GM23338 (cell line): ENCODE results near the gene CERS1. TPM values are rescaled to one million over a fixed set of nuclear protein-coding genes. Genes with fewer than 3 reads are reported as not detected.
"Not testable (repeated sequence)": the region's sequence is repeated elsewhere in the genome, so short reads cannot be mapped to it uniquely, and the experiment has no call there.

Experiments used
- ATAC-seq: fragments of 200-7000 bp; cut with Tn5 transposase; 3 replicates; pipeline ENCODE4 v1.9.1; 2020
- DNase-seq: peaks from one replicate; pipeline ENCODE4 v3.0.0-alpha.2; 2015; ENCODE audit warnings: low spot score
- H2AFZ ChIP-seq: fragments of 200-600 bp; sonication (generic); 2 replicates; pipeline ENCODE4 v1.8.0; 2016; ENCODE audit warnings: antibody characterized with exemption, mild to moderate bottlenecking, moderate library complexity
- H3F3A ChIP-seq: fragments of 200-600 bp; sonication (generic); replicated peaks from 2 replicates; pipeline ENCODE4 v1.8.0; 2017; ENCODE audit warnings: antibody characterized with exemption, mixed run types, low read depth
- H3K27ac ChIP-seq: fragments of 200-600 bp; sonication (generic); 2 replicates; pipeline ENCODE4 v1.6.1; 2016; ENCODE audit warnings: low read depth
- H3K27me3 ChIP-seq: fragments of 200-600 bp; sonication (generic); 2 replicates; pipeline ENCODE4 v1.8.0; 2016; ENCODE audit warnings: mild to moderate bottlenecking, mixed run types, moderate library complexity; ENCODE audit not compliant: insufficient read depth
- H3K36me3 ChIP-seq: fragments of 200-600 bp; sonication (generic); 2 replicates; pipeline ENCODE4 v1.8.0; 2016; ENCODE audit warnings: mild to moderate bottlenecking; ENCODE audit not compliant: insufficient read depth
- H3K4me1 ChIP-seq: fragments of 200-600 bp; sonication (generic); 2 replicates; pipeline ENCODE4 v1.8.0; 2016; ENCODE audit warnings: mild to moderate bottlenecking, moderate library complexity; ENCODE audit not compliant: insufficient read depth
- H3K4me2 ChIP-seq: fragments of 200-600 bp; sonication (generic); 2 replicates; pipeline ENCODE4 v1.7.1; 2017; ENCODE audit warnings: mixed run types
- H3K4me3 ChIP-seq: fragments of 200-600 bp; sonication (generic); 2 replicates; pipeline ENCODE4 v1.6.1; 2016; ENCODE audit warnings: mixed run types
- H3K79me2 ChIP-seq: fragments of 200-600 bp; sonication (generic); replicated peaks from 2 replicates; pipeline ENCODE4 v1.8.0; 2017; ENCODE audit warnings: mild to moderate bottlenecking; ENCODE audit not compliant: insufficient read depth
- H3K9me2 ChIP-seq: fragments of 200-600 bp; sonication (generic); 2 replicates; pipeline ENCODE4 v1.8.0; 2017; ENCODE audit not compliant: insufficient read depth
- H4K20me1 ChIP-seq: fragments of 200-600 bp; sonication (generic); replicated peaks from 2 replicates; pipeline ENCODE4 v1.8.0; 2017; ENCODE audit warnings: mild to moderate bottlenecking; ENCODE audit not compliant: insufficient read depth
- H3K27ac Mint-ChIP-seq: 2 replicates; pipeline ENCODE4 v1.8.0; 2020; ENCODE audit warnings: inconsistent platforms, mild to moderate bottlenecking, moderate library complexity, mixed read lengths
- H3K27me3 Mint-ChIP-seq: 3 replicates; pipeline ENCODE4 v1.8.0; 2022; ENCODE audit warnings: low read depth, mild to moderate bottlenecking, moderate library complexity, mixed read lengths, inconsistent platforms; ENCODE audit not compliant: insufficient read depth, poor library complexity
- H3K36me3 Mint-ChIP-seq: 3 replicates; pipeline ENCODE4 v1.8.0; 2021; ENCODE audit warnings: low read depth, mild to moderate bottlenecking, inconsistent platforms, moderate library complexity, mixed read lengths
- H3K4me1 Mint-ChIP-seq: 3 replicates; pipeline ENCODE4 v1.8.0; 2020; ENCODE audit warnings: mild to moderate bottlenecking, inconsistent platforms, mixed read lengths
- H3K4me3 Mint-ChIP-seq: 3 replicates; pipeline ENCODE4 v1.8.0; 2021; ENCODE audit warnings: moderate library complexity, mild to moderate bottlenecking, inconsistent platforms, mixed read lengths
- H3K9me3 Mint-ChIP-seq: 3 replicates; pipeline ENCODE4 v1.8.0; 2020; ENCODE audit warnings: moderate library complexity, mild to moderate bottlenecking, inconsistent platforms, mixed read lengths
- CREB1 ChIP-seq: fragments of 250-450 bp; sonication (Bioruptor Pico); IDR thresholded peaks from 2 replicates; pipeline ENCODE4 v1.5.0; 2020; ENCODE audit warnings: low read depth, mild to moderate bottlenecking, moderate library complexity
- ETS1 ChIP-seq: IDR thresholded peaks from 2 replicates; pipeline ENCODE4 v1.6.1; 2016; ENCODE audit warnings: antibody characterized with exemption
- JUNB ChIP-seq: IDR thresholded peaks from one replicate; pipeline ENCODE4 v1.6.1; 2016; ENCODE audit warnings: antibody characterized with exemption; ENCODE audit not compliant: unreplicated experiment
- NANOG ChIP-seq: IDR thresholded peaks from 2 replicates; pipeline ENCODE4 v1.6.1; 2016; ENCODE audit warnings: antibody characterized with exemption, borderline replicate concordance
- POLR2AphosphoS5 ChIP-seq: IDR thresholded peaks from 2 replicates; pipeline ENCODE4 v1.6.1; 2016; ENCODE audit warnings: antibody characterized with exemption, low read depth
- polyA plus RNA-seq: library from polyadenylated mRNA; unstranded; fragments of >200 nt; fragmentation: Nextera tagmentation; extraction: Ambion mirVana; gene quantifications from 2 replicates; pipeline ENCODE4 v1.2.1, GENCODE V29; 2016
- total RNA-seq: library from RNA; depleted of rRNA; stranded (reverse); fragments of >200 nt; shearing (Covaris generic); gene quantifications from 2 replicates; pipeline ENCODE4 v1.2.3, GENCODE V29; 2014
- TF ChIP-seq, protein P1 (sequence below): fragments of 250-450 bp; sonication (Bioruptor Pico); IDR thresholded peaks from 2 replicates; pipeline ENCODE4 v1.5.0; 2020; ENCODE audit warnings: mild to moderate bottlenecking, moderate library complexity

CERS1 gene
- total and polyA plus RNA-seq, 2 experiments from 2014 or later = 11.1 to 12.2 TPM

GRCh38 chr19:18919086-18919899 lies 23.3 kb upstream of the CERS1 start, which contains the start of the genes COPE and DDX49:
Gene COPE (minus strand): TSS chr19:18919387. CDS start chr19:18919348, 39 bp downstream.
Gene DDX49 (plus strand): TSS chr19:18919715. CDS start chr19:18919742, 27 bp downstream.
- DNase-seq (peak; percentile 100), ATAC-seq (peak; percentile 97)
- H4K20me1 ChIP-seq = peaks cover 6% of the 10 kb centered on the region
- Mint-ChIP-seq H3K36me3 (peaks cover 49% of the 10 kb centered on the region), H3K27ac (peak within 1 kb of the TSS; percentile 95), H3K4me3 (peak within 1 kb of the TSS; percentile 93), H3K27me3 (peaks cover 8% of the 10 kb centered on the region), H3K9me3 (no peaks in the 10 kb centered on the region; the same call in 2 of the 3 replicates), H3K4me1 (peaks cover 9% of the 10 kb centered on the region)
- peak within 1 kb of the TSS; percentile 7; the same call in 1 of the 2 replicates for H3K27ac ChIP-seq
- 0 out of 2 replicates have a peak, but pooled peaks cover 9% of the 10 kb centered on the region for H3K4me1 ChIP-seq
- H3K27me3 ChIP-seq = no peaks in the 10 kb centered on the region
- TF ChIP-seq JUNB (no peak), CREB1 (CRISPR knock-in tag) (peak; percentile 98), POLR2AphosphoS5 (peak; percentile 74), NANOG (no peak), ETS1 (peak; percentile 98)
- H3K4me2 ChIP-seq = peak within 1 kb of the TSS; percentile 95
- 0 out of 2 replicates have a peak, but pooled peaks cover 3% of the 10 kb centered on the region for H3F3A ChIP-seq
- no peaks in the 10 kb centered on the region for H3K9me2 ChIP-seq
- H3K4me3 ChIP-seq = peak within 1 kb of the TSS; percentile 80
- peaks cover 44% of the 10 kb centered on the region for H3K79me2 ChIP-seq
- H3K36me3 ChIP-seq = no peaks in the 10 kb centered on the region; the same call in 1 of the 2 replicates
- peak within 1 kb of the TSS; percentile 15 for H2AFZ ChIP-seq

DNA sequence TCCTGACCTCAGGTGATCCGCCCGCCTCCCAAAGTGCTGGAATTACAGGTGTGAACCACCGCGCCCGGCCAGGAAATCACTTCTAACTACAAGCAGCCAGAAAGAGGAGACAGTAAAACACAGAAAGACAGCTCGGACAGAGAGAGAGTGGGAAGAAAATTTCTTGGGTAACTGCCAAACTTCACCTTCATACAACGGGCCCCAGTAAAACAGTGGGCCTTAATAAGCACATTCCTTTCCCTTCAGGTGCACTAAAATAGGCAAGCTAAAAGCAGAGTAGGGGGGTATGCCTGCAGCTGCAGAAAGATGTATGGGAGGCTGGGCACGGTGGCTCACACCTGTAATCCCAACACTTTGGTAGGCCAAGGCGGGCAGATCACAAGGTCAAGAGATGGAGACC lies 21.6 kb upstream of the CERS1 start:
- not testable (repeated sequence) for H3K36me3 ChIP-seq, H3K4me1 ChIP-seq, DNase-seq, H3K9me3 Mint-ChIP-seq, H3K4me1 Mint-ChIP-seq, H3F3A ChIP-seq, H2AFZ ChIP-seq, H3K4me3 ChIP-seq, H3K9me2 ChIP-seq, H3K27ac ChIP-seq, H3K4me2 ChIP-seq, H3K27me3 Mint-ChIP-seq, H3K27me3 ChIP-seq, H4K20me1 ChIP-seq, ATAC-seq, H3K27ac Mint-ChIP-seq
- Mint-ChIP-seq H3K4me3 (peak overlapping the region; percentile 64), H3K36me3 (peaks cover 43% of the 10 kb centered on the region)
- peaks cover 46% of the 10 kb centered on the region for H3K79me2 ChIP-seq

GRCh38 chr19:18915639-18916038 lies 19.7 kb upstream of the CERS1 start:
- Histone ChIP-seq H3K79me2 (peaks cover 41% of the 10 kb centered on the region), H3K27ac (no peak overlapping the region), H3K9me2 (no peaks in the 10 kb centered on the region), H3F3A (0 out of 2 replicates have a peak, but pooled peaks cover 3% of the 10 kb centered on the region), H3K4me2 (no peak overlapping the region), H3K4me1 (0 out of 2 replicates have a peak, but pooled peaks cover 9% of the 10 kb centered on the region), H3K4me3 (no peak overlapping the region), H2AFZ (no peak overlapping the region), H3K36me3 (0 out of 2 replicates have a peak, but pooled peaks cover 4% of the 10 kb centered on the region), H3K27me3 (no peaks in the 10 kb centered on the region), H4K20me1 (peaks cover 6% of the 10 kb centered on the region)
- Mint-ChIP-seq H3K27me3 (peaks cover 4% of the 10 kb centered on the region), H3K36me3 (peaks cover 36% of the 10 kb centered on the region), H3K27ac (no peak overlapping the region), H3K4me3 (no peak overlapping the region), H3K9me3 (no peaks in the 10 kb centered on the region; the same call in 2 of the 3 replicates), H3K4me1 (peaks cover 9% of the 10 kb centered on the region)
- ATAC-seq (peak; percentile 27), DNase-seq (peak; percentile 72)
- no peak for TF ChIP-seq ETS1
- TF ChIP-seq, protein P1, sequence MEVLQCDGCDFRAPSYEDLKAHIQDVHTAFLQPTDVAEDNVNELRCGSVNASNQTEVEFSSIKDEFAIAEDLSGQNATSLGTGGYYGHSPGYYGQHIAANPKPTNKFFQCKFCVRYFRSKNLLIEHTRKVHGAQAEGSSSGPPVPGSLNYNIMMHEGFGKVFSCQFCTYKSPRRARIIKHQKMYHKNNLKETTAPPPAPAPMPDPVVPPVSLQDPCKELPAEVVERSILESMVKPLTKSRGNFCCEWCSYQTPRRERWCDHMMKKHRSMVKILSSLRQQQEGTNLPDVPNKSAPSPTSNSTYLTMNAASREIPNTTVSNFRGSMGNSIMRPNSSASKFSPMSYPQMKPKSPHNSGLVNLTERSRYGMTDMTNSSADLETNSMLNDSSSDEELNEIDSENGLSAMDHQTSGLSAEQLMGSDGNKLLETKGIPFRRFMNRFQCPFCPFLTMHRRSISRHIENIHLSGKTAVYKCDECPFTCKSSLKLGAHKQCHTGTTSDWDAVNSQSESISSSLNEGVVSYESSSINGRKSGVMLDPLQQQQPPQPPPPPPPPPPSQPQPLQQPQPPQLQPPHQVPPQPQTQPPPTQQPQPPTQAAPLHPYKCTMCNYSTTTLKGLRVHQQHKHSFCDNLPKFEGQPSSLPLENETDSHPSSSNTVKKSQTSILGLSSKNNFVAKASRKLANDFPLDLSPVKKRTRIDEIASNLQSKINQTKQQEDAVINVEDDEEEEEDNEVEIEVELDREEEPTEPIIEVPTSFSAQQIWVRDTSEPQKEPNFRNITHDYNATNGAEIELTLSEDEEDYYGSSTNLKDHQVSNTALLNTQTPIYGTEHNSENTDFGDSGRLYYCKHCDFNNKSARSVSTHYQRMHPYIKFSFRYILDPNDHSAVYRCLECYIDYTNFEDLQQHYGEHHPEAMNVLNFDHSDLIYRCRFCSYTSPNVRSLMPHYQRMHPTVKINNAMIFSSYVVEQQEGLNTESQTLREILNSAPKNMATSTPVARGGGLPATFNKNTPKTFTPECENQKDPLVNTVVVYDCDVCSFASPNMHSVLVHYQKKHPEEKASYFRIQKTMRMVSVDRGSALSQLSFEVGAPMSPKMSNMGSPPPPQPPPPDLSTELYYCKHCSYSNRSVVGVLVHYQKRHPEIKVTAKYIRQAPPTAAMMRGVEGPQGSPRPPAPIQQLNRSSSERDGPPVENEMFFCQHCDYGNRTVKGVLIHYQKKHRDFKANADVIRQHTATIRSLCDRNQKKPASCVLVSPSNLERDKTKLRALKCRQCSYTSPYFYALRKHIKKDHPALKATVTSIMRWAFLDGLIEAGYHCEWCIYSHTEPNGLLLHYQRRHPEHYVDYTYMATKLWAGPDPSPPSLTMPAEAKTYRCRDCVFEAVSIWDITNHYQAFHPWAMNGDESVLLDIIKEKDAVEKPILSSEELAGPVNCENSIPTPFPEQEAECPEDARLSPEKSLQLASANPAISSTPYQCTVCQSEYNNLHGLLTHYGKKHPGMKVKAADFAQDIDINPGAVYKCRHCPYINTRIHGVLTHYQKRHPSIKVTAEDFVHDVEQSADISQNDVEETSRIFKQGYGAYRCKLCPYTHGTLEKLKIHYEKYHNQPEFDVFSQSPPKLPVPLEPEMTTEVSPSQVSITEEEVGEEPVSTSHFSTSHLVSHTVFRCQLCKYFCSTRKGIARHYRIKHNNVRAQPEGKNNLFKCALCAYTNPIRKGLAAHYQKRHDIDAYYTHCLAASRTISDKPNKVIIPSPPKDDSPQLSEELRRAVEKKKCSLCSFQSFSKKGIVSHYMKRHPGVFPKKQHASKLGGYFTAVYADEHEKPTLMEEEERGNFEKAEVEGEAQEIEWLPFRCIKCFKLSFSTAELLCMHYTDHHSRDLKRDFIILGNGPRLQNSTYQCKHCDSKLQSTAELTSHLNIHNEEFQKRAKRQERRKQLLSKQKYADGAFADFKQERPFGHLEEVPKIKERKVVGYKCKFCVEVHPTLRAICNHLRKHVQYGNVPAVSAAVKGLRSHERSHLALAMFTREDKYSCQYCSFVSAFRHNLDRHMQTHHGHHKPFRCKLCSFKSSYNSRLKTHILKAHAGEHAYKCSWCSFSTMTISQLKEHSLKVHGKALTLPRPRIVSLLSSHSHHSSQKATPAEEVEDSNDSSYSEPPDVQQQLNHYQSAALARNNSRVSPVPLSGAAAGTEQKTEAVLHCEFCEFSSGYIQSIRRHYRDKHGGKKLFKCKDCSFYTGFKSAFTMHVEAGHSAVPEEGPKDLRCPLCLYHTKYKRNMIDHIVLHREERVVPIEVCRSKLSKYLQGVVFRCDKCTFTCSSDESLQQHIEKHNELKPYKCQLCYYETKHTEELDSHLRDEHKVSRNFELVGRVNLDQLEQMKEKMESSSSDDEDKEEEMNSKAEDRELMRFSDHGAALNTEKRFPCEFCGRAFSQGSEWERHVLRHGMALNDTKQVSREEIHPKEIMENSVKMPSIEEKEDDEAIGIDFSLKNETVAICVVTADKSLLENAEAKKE = no peak
